Glomerular endothelial cell (primary cell): ENCODE results near the gene PWWP2B. TPM values are rescaled to one million over a fixed set of nuclear protein-coding genes. Genes with fewer than 3 reads are reported as not detected.
"Not testable (repeated sequence)": the region's sequence is repeated elsewhere in the genome, so short reads cannot be mapped to it uniquely, and the experiment has no call there.

Source experiments
- DNase-seq: peaks from one replicate; pipeline ENCODE4 v3.0.0-alpha.2; 2011; ENCODE audit warnings: low read depth, low spot score; ENCODE audit errors: extremely low read depth
- total RNA-seq: library from RNA; depleted of rRNA; stranded (reverse); fragments of >200 nt; gene quantifications from 2 replicates; pipeline ENCODE4 v1.2.3, GENCODE V29; 2015

The PWWP2B gene
- 13.4 and 17.3 TPM in 2 replicates for total RNA-seq

GRCh38 chr10:132397036-132397541 is at the start of gene PWWP2B:
PWWP2B (plus strand) TSS chr10:132397200; CDS start chr10:132397227, 27 bp downstream.
- no peak for DNase-seq

- no peak for DNase-seq
Observed at GRCh38 chr10:132347211-132347930, 49.6 kb upstream of the PWWP2B start.

GRCh38 chr10:132347931-132348267 is 49.1 kb upstream of the PWWP2B start:
- DNase-seq = no peak

GRCh38 chr10:132349766-132350165 is 47.2 kb upstream of the PWWP2B start:
- no peak for DNase-seq

GRCh38 chr10:132350391-132350790 is 46.6 kb upstream of the PWWP2B start:
- no peak for DNase-seq

GRCh38 chr10:132350946-132351345 is 46.1 kb upstream of the PWWP2B start:
- DNase-seq = no peak

GRCh38 chr10:132351611-132352010 is 45.4 kb upstream of the PWWP2B start:
- DNase-seq = no peak

GRCh38 chr10:132352462-132353308 is 44.3 kb upstream of the PWWP2B start:
- not testable (repeated sequence) for DNase-seq

GRCh38 chr10:132353456-132354355 is 43.3 kb upstream of the PWWP2B start:
- no peak for DNase-seq

GRCh38 chr10:132354356-132355094 is 42.5 kb upstream of the PWWP2B start:
- no peak for DNase-seq

- DNase-seq = no peak
Observed at GRCh38 chr10:132355297-132355696, 41.7 kb upstream of the PWWP2B start.

- DNase-seq = no peak
Observed at GRCh38 chr10:132355754-132356153, 41.2 kb upstream of the PWWP2B start.

- DNase-seq = no peak
Observed at GRCh38 chr10:132356621-132357195, 40.3 kb upstream of the PWWP2B start.

- DNase-seq = no peak
Observed at GRCh38 chr10:132357286-132358058, 39.5 kb upstream of the PWWP2B start.

GRCh38 chr10:132359305-132360040 is 37.5 kb upstream of the PWWP2B start:
- no peak for DNase-seq

GRCh38 chr10:132360766-132361447 is 36.1 kb upstream of the PWWP2B start:
- no peak for DNase-seq

- no peak for DNase-seq
Observed at GRCh38 chr10:132361581-132362101, 35.4 kb upstream of the PWWP2B start.
